SIG-M5 treated with dmso at 0.1 percent for 504 hours (cell line): ENCODE results near the gene SREBF1.
"Not testable (repeated sequence)": the region's sequence is repeated elsewhere in the genome, so short reads cannot be mapped to it uniquely, and the experiment has no call there.

Experiments
- DNase-seq: peaks from one replicate; lab custom pipeline; 2025; ENCODE audit not compliant: unreplicated experiment; lab: John Stamatoyannopoulos, UW

SREBF1 gene

DNA sequence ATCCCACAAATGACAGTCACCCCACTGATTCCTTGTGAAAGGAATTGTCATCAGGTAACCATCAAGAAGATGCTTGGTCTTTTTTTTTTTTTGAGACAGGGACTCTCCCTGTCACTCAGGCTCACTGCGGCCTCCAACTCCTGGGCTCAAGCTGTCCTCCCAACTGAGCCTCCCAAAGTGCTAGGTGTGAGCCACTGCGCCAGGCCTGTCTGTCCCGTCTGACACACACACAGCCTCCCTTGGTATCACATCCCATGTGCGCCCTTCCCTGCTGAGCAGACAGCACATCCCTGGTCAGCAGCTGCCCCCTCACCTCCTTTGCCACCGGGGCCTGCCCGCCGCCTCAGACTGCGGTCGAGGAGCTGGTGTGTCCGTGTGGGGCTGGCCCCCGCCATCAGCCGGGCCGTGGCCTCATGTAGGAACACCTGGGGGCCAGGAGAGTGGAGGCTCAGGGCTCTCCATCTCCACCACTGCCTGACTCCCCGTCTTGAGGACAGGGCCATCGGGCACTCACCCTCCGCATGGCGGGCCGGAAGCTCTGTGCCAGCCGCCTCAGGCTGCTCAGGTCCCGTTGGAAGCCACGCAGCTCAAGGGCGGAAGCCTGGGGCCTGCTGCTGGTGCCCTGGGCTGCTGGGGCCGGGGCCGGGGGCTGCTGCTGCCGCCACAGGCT, 23.6 kb downstream of the SREBF1 start:
- DNase-seq = no peak

DNA sequence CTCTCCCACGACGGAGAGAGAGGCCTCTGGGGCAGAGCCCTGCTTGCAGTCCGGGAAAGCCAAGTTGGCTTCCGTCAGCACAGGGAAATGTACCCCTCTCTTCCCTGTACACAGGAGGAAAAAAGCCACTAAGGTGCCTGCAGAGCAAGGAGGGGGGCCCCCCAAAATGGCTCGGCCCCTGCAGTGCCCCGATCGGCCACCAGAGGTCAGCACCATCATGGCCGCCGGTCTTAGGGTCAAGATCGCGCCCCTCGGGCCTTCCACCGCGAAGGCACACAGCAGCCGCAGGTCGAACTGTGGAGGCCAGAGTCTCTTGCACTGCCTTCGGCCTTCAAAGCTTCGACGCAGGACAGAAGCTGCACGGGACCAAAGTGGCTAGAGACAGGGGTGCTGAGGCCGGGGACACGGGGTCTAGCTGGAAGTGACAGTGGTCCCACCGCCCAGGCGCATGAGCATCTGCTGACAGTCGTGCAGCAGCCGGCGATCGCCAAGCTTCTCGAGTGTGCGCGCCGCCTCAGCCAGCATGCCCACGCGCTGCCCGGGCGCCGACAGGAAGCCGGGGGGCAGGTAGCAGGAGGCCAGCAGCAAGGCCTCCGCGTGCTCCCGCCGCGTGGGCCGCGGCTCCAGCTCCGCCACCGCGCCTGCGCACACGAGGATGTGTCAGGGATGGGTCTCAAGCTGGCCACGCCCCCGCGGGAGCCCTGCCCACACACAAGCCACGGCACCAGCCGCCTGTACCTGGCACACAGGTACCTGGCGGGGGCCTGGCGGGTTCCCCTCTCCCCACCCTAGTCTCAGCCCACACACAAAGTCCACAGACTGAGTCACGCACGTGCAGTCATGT, 24.4 kb downstream of the SREBF1 start:
- DNase-seq = no peak

DNA sequence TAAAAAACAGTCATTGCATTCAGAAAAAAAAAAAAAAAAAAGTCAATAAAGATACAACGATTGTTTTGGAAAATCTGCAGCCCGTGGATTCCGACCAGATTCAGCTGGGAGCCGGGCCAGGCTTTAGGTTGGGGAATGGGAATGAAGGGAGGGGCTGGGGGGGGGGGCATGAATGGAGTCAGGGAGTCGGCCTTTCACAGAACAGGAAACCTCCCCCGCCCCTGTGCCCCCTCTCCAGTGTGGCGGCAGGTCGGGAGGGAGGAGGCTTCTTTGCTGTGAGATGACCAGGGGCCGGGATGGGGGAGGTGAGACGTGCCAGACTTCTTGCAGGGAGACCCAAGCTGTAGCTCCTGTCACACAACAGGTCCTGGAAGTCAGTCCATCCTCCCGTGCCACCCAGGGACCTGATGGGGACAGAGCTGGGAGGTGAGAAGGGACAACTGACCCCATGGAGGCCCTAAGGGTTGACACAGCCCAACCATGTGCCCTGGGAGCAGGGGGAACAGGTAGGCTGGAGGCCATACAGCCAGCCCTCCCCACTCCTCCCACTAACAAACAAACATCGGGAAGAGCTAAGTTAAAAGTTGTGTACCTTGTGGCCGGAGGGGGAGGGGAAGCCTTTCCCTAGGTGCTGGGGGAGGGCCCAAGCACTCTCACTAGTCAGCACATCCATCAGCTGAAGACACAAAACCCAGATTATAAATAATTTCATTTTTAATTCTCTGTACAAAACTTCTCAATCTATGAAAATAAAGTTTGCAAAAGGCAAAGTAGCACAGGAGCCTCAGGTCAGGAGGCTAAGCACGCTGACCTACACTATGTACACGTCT, 25.2 kb downstream of the SREBF1 start:
- DNase-seq = no peak

DNA sequence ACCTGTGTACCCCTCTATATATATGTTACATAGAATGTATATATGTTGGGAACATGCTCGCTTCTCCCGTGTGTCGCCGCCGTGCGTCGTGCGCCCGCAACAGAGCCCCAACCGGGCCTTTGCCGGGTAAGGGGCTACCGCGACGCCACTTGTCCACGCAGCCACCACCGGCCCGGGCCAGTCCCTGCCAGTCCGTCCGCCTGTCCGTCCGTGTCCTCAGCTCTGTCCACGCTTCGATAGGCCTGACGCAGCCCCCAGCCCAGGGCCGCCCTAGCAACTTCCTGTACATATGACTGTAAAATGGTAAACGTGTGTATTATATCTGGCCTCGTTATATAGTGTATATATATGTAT, 25.9 kb downstream of the SREBF1 start:
- DNase-seq = no peak

DNA sequence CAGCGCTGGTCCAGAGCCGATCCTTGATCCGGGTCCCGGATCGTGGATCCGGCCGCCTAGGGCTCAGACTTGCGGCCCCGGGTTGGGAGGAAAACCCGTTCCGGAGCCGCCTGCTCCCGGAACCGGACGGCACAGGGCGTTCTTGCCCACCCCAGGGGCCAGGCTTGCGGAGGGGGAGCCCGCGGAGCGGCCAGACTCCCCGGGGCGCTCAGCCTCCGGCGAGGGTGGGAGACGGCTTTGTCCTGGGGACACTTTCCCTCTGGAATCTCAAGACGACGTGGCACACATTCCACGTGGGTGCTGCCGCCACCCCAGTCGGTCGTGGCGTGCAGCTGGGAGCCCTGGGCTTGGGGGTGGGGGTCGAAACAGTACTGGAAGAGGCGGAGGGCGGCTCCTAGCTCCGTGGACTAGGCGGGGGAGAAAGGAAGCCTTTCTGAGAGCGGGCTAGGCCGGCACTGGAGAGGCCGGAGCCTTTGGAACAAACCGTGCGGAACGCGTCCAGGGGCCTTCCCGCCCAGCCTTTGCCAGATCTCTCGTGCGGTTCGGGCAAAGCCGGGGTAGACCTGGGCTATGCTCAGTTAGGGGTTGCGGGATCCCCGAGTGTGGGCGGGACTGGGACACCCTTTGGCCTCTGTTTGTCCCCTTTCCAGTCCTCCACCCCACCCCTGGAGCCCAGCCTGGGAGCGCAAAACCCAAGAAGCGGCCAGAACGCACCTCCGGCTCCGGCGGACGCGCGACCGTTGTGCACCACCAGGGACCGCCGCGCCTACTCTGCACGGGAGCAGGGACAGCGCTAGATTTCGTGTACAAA, 26.5 kb downstream of the SREBF1 start:
- no peak for DNase-seq

DNA sequence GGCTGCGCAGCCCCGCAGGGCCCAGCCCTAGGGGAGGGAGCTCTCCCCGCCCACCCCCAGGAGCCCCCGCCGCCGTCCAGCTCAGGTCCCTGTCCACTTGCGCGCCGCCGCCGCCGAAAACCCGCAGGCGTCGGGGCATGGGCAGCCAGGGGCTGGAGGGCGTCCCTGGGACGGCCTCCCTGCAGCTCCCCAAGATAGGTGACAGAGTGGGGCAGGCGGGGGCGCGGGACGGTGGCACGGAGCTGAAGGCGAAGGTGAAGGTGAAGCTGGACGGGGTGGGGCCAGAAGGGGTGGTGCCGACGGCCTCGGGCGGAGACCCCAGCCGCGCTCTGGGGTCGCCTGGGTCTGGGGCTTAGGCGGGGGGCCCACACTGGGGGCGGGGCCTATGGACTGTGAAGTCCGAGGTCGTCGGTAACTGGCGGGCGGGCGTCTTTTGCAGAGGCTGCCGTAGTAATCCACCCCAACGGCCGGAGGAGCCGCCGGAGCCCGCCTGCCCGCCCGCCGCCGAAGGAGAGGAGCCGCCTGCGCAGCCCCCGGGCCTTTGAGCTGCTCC, 27.2 kb downstream of the SREBF1 start:
- DNase-seq = no peak

DNA sequence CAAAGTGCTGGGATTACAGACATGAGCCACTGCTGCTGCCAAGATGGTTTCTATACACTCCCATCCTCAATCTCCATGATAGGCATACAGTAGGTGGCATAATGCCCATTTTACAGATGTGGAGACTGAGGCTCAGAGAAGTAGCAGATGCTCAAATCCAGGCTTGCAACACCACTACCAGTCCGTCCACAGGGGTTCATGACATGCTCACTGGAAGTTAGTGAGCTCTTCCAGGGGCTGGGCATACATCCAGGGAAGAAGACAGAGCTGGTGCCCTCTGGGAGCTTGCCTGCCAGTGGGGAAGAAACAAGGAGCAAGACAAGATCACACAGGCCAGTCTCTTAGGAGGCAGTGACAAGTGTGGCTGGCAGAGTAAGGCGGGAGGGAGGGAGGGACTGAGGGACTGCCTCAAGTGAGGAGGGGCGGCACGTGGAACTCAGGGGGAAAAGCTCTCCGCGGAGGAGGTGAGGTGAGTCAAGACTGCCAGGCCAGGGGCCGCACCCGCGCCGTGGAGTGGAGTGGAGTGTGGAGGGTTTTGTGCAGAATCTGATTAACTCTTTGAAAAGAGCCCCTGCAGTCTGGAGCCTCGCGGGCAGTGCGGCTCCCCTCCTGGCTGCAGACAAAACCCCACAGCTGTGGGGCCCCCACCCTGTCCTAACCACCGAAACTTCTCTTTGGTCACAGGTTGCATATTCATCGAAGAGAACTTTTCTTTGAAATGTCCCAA, 27.9 kb downstream of the SREBF1 start:
- DNase-seq = no peak

DNA sequence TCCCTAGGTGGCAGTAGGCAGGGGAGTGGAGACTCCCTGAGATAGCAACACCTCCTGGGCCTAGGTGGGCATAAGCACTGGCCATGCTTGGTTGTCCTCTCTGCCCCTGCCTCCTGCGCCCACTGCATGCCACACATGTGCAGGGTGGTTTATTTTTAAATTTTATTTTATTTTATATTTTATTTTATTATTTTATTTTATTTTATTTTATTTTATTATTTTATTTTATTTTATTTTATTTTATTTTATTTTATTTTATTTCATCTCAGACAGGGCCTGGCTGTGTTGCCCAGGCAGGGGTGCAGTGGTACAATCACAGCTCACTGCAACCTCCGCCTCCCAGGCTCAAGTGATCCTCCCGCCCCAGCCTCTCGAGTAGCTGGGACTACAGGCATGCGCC, 28.6 kb downstream of the SREBF1 start:
- DNase-seq = not testable (repeated sequence)

DNA sequence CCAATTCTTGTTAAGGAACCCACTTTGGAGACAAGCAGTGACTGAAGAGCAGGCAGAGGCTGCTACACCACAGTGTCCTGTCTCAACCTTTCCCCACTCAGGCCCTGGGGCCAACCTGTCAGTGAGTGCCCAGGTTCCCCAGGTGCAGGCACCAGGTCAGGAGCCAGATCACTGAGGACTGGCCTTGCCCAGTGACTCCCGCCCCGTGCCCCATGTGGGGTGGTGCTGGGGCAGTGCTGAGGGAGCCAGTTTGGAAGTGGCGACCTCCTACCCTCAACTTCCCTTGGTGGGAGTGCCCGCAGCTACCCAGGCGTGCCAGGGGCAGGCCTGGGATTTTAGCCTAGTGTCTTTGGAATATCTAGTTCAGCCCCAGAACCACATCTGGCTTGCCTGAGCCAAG, 29.3 kb downstream of the SREBF1 start:
- no peak for DNase-seq

DNA sequence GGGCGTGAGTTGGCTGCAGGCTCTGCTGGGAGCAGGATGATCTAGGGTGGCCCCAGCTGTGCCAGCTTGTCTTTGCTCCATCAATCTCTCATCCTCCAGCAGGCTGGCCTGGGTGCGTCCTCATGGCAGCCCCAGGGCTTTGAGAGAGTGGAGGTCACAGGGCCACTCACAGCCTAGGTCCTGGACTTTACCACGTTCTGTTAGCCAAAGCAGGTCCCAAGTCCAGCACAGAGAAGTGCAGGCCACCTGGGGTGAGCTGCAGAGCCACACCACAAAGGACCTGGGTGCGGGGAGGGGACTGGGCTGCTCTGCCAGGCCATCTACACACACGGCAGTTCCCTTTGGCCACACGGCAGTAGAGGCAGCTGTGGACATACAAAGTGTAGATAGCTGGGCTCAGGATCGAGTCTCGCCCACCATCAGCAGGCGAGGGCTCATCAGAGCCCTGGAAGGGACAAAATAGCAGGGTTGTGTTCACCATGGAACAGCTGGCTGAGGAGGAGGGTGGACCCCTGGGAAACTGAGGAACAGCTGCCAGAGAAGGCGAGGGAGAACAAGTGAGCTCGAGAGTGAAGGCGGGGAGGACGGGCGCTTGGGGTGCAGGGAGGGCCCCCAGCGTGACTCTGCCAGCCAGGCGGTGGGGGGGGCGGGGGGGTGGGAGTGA, 30.0 kb downstream of the SREBF1 start:
- no peak for DNase-seq

DNA sequence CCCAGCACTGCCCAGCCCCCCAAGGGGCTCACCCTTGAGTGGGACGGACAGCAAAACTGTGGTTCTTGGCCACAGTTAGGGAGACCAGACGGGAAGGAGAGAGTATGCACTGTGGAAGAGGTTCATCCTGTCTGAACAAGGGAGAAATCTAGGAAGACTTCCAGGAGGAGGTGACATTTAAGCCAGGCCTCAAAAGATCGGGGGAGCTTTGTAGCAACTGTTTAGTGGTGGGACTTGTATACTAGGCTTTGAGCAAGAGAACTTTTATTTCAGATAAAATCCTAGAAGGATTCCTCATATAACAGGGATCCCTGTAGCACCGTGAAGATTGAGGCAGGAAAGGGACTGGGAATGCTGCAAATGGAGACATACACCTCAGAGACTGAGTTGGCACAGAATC, 30.8 kb downstream of the SREBF1 start:
- DNase-seq = no peak

DNA sequence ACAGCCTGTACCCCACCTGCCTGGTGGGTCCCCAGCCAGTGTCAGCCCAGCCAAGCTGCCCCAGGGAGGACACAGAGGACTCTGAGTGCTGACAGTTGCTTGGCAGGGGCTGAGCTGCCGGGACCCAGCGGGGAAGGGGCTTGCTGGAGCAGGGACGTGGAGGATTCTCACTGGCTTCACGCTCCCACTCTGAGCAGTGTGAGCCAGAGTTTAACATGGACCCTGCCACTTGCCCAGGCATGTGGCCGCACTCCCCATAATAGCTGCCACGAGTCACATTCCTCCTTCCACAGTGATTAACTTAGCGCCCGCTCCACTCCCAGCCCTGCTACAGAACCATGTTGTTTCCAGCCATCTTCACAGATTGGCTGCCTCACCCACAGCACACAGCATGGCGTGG, 31.2 kb downstream of the SREBF1 start:
- DNase-seq = no peak

DNA sequence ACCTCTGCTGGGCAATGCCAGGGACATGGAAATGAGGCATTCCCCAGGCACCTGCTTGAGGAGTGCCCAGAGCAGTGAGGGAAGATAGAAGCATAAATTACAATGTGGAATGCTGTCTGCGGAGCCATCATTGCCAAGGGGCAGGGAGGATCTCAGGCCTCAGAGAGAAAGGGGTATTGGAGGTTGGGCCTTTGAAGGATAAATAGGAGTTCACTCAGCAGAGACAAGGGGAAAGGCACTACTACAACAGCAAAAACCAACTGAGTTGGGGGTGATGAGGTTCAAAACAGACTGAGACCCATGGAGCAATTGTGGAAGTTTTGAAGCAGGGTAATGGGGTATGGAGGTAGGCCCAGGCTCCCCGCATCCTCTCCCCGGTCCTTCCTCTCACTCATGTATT, 32.8 kb downstream of the SREBF1 start:
- no peak for DNase-seq

DNA sequence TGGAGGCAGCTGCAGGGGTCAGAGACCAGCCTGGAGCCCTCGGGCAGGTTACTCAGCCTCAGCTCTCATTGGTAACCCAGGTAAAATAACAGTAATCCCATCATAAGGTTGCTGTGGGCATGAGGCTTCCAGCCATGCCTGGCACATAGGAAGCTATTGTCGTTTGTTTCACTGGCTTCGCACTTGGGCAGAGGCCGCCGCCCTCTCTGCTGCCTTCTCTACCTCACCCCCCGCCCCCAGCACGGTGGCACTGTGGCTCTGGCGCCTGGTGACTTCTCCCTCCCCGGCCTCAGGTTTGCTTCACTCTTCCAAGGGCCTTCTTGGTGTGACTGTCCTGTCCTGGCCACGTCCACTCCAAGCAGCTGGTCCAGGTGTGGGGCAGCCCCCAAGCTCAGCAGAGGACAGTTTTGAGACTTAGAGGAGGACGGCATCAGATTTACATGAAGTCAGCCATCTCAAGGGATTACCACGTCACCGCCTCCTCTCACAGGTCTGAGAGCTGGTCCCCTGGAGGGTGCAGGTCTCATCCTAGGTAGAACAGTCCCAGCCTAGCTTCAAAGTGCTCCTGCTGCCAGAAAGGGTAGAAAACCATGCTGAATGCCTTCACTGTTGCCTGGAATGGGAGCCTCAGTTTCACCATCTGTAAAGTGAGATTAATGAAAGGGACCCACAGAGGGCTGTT, 34.8 kb downstream of the SREBF1 start:
- no peak for DNase-seq

DNA sequence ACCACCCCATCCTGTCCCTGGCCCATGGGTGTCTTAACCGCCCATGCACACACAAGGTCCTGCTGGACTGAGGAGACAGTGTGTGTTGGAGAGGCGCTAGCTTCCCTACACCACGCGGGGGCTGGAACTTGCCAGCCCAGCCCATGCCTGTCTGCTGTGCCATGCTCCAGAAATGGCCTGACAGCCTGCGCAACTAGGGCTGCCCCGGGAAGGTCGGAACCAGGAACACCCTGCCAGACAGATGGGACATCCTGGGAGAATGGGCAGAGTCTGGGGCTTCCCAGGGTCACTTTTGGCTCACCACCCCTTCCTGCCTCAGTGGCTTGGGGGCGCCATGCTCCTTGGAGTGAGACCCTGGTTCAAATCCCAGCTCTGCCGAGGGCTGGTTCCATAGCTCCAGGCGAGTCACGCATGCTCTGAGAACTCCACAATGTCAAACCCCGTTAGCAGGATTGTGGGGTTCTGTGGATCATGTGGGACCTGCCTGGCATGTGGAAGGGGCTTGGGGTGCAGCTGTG, 36.2 kb downstream of the SREBF1 start:
- DNase-seq = no peak

DNA sequence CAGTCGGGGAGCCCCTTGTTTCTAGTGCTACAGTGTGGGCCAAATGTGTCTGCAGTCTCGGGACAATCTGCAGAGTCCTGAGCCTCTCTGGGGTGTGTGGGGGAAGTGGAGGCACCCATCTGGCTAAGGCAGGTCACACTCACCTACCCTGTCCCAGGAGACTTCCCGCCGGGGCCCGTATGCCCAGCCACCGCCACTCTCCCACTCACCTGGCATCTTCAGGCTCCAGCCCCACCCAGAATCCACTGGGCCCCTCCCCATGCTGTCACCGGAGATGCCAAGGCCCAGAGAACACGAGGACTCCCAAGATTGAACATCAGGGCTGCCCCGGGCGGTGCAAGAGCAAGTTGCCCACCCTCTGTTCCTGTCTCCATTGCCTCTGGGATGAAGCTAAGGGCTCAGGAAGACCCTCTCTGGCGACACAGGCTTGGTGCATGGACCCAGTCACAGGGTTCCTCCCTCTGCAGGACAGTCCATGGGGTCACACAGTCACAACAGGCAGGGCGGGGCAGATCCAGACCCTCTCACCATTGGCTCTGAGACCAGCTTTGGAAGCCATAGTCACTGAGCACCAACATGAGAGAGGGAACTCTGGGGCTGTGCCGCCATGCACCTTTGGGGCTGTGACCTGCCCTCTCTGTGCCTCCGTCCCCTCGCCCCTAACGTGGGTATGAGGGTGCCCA, 38.1 kb downstream of the SREBF1 start:
- DNase-seq = no peak

DNA sequence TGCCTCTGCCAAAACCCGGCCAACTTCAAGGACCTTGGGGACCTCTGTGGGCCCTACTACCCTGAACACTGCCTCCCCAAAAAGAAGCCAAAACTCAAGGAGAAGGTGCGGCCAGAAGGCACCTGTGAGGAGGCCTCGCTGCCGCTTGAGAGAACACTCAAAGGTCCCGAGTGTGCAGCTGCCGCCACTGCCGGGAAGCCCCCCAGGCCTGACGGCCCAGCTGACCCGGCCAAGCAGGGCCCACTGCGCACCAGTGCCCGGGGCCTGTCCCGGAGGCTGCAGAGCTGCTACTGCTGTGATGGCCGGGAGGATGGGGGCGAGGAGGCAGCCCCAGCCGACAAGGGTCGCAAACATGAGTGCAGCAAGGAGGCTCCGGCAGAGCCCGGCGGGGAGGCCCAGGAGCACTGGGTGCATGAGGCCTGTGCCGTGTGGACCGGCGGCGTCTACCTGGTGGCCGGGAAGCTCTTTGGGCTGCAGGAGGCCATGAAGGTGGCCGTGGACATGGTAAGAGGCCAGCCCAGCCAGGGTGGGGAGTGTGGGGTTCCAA, 38.7 kb downstream of the SREBF1 start:
- no peak for DNase-seq
